ENCODE results near the gene MARCHF7.

MARCHF7 gene

GRCh38 chr2:159759577-159759976 lies 47.3 kb downstream of the MARCHF7 start:
- DNase-seq (ENCODE audit: extremely low read depth in 1 of 2, low read depth in 1 of 2), result no peak

- DNase-seq (ENCODE audit: extremely low read depth in 1 of 2, low read depth in 1 of 2), result no peak
These were observed 48.0 kb downstream of the MARCHF7 start for GRCh38 chr2:159760326-159760725.

GRCh38 chr2:159762075-159762474 lies 49.8 kb downstream of the MARCHF7 start:
- DNase-seq (ENCODE audit: extremely low read depth in 1 of 2, low read depth in 1 of 2), result no peak

Measured in stimulated activated CD8-positive, alpha-beta memory T cell treated with anti-CD3 and anti-CD28 coated beads, Interleukin-7, amount 100 ng/mL, for 48 hours (primary cell).